ENCODE results near the gene RAF1. TPM values are rescaled to one million over a fixed set of nuclear protein-coding genes. Genes with fewer than 3 reads are reported as not detected.

The RAF1 gene
- total RNA-seq, 1 experiment from 2014 or later, result 101 TPM

DNA sequence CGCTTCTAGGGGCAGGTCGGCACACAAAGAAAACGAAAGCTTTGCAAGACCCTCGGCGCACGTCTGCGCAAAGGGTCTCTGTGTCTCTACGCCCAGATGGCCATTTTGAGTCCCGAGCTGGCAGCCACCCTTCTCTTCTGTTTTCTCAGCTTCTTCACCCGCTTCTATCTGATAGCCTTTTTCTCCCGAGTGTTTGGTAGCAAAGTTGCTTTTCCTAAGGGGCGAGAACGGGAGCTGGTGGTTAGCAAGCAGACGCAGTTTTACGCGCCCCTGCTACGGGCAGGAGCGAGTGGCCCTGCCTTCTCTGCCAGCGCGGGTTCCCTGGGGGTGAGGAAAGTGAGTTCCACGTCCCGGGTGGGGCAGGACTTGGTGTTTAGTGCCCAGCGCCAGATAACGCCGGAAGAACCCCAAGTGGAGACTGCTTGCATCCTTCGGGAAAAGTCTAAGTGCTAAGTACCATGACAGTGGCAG, 110.0 kb downstream of the RAF1 start:
- POLR2A ChIA-PET, result interaction anchor here (1.4 kb wide), 1 partner anchor 8 kb away, joined by 5 read pairs; no protein-coding TSS in a partner anchor
- H3K27ac Mint-ChIP-seq, result no peak overlapping the region
- no peak for TF ChIP-seq ESRRA (CRISPR knock-in tag; IDR thresholded peaks at IDR 0.05; ENCODE audit: borderline replicate concordance)
- TF ChIP-seq SMAD3 (CRISPR knock-in tag; IDR thresholded peaks at IDR 0.05; ENCODE audit: borderline replicate concordance), result no peak
- TF ChIP-seq CBFB (CRISPR knock-in tag; IDR thresholded peaks at IDR 0.05; ENCODE audit: low read depth), result no peak
- TF ChIP-seq FOXK1 (CRISPR knock-in tag; IDR thresholded peaks at IDR 0.05), result no peak
- TF ChIP-seq PRRX2 (CRISPR knock-in tag; IDR thresholded peaks at IDR 0.05), result no peak
- no peak for TF ChIP-seq GRHL2 (CRISPR knock-in tag; IDR thresholded peaks at IDR 0.05; ENCODE audit: insufficient replicate concordance, severe bottlenecking)
- no peaks in the 10 kb centered on the region for H3K9me3 Mint-ChIP-seq
- H3K4me1 Mint-ChIP-seq, result peaks cover 15% of the 10 kb centered on the region
- H3K27me3 Mint-ChIP-seq (ENCODE audit: low read depth), result peaks cover 21% of the 10 kb centered on the region
- H3K4me3 Mint-ChIP-seq, result peak overlapping the region; percentile 73
- CTCF ChIA-PET, result interaction anchor here (0.7 to 2.4 kb wide), 4 partner anchors 8 to 74 kb away, joined by 3 to 7 read pairs (median 4); no protein-coding TSS in a partner anchor
- ATAC-seq (no peak), DNase-seq (ENCODE audit: low spot score) (no peak)
- H3K36me3 Mint-ChIP-seq, result no peaks in the 10 kb centered on the region

DNA sequence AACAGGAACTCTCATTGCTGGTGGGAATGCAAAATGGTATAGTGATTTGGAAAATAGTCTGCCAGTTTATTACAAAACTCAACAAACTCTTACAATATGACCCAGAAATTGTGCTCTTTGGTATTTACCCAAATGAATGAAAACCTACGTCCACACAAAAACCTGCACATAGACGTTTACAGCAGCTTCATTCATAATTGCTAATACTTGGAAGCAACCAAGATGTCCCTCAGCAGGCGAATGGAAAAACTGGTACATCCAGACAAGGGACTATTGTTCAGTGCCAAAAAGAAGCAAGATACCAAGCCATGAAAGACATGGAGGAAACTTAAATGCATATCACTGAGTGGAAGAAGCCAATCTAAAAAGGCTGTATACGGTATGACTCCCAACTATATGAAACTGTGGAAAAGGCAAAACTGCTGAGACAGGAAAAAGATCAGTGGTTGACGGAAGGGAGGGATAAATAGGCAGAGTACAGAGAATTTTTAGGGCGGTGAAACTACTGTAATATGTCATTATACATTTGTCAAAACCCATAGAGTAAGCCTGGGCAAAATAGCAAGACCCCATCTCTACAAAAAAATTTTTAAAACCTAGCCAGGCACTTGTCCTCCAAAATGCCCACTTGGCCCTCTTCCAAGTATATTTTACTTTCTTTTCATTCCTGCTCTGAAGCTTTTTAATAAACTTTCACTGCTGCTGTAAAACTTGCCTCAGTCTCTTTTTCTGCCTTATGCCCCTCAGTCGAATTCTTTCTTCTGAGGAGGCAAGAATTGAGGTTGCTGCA, 113.8 kb downstream of the RAF1 start:
- ChIA-PET CTCF (no interaction called here), POLR2A (no interaction called here)
- Mint-ChIP-seq H3K9me3 (no peaks in the 10 kb centered on the region), H3K27me3 (ENCODE audit: low read depth) (peaks cover 14% of the 10 kb centered on the region), H3K4me1 (peaks cover 8% of the 10 kb centered on the region), H3K36me3 (no peaks in the 10 kb centered on the region), H3K27ac (no peak overlapping the region), H3K4me3 (no peak overlapping the region)
- DNase-seq (ENCODE audit: low spot score) (no peak), ATAC-seq (no peak)
- no peak for TF ChIP-seq ELF4 (CRISPR knock-in tag; IDR thresholded peaks at IDR 0.05; ENCODE audit: low read depth)
- TF ChIP-seq, protein P1, sequence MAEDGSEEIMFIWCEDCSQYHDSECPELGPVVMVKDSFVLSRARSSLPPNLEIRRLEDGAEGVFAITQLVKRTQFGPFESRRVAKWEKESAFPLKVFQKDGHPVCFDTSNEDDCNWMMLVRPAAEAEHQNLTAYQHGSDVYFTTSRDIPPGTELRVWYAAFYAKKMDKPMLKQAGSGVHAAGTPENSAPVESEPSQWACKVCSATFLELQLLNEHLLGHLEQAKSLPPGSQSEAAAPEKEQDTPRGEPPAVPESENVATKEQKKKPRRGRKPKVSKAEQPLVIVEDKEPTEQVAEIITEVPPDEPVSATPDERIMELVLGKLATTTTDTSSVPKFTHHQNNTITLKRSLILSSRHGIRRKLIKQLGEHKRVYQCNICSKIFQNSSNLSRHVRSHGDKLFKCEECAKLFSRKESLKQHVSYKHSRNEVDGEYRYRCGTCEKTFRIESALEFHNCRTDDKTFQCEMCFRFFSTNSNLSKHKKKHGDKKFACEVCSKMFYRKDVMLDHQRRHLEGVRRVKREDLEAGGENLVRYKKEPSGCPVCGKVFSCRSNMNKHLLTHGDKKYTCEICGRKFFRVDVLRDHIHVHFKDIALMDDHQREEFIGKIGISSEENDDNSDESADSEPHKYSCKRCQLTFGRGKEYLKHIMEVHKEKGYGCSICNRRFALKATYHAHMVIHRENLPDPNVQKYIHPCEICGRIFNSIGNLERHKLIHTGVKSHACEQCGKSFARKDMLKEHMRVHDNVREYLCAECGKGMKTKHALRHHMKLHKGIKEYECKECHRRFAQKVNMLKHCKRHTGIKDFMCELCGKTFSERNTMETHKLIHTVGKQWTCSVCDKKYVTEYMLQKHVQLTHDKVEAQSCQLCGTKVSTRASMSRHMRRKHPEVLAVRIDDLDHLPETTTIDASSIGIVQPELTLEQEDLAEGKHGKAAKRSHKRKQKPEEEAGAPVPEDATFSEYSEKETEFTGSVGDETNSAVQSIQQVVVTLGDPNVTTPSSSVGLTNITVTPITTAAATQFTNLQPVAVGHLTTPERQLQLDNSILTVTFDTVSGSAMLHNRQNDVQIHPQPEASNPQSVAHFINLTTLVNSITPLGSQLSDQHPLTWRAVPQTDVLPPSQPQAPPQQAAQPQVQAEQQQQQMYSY (CRISPR knock-in tag; IDR thresholded peaks at IDR 0.05), result no peak
- TF ChIP-seq, protein P2, sequence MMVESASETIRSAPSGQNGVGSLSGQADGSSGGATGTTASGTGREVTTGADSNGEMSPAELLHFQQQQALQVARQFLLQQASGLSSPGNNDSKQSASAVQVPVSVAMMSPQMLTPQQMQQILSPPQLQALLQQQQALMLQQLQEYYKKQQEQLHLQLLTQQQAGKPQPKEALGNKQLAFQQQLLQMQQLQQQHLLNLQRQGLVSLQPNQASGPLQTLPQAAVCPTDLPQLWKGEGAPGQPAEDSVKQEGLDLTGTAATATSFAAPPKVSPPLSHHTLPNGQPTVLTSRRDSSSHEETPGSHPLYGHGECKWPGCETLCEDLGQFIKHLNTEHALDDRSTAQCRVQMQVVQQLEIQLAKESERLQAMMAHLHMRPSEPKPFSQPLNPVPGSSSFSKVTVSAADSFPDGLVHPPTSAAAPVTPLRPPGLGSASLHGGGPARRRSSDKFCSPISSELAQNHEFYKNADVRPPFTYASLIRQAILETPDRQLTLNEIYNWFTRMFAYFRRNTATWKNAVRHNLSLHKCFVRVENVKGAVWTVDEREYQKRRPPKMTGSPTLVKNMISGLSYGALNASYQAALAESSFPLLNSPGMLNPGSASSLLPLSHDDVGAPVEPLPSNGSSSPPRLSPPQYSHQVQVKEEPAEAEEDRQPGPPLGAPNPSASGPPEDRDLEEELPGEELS (CRISPR knock-in tag; IDR thresholded peaks at IDR 0.05), result no peak
- TF ChIP-seq, protein P3, sequence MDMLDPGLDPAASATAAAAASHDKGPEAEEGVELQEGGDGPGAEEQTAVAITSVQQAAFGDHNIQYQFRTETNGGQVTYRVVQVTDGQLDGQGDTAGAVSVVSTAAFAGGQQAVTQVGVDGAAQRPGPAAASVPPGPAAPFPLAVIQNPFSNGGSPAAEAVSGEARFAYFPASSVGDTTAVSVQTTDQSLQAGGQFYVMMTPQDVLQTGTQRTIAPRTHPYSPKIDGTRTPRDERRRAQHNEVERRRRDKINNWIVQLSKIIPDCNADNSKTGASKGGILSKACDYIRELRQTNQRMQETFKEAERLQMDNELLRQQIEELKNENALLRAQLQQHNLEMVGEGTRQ (CRISPR knock-in tag; IDR thresholded peaks at IDR 0.05), result no peak
- no peak for TF ChIP-seq CREM (CRISPR knock-in tag; IDR thresholded peaks at IDR 0.05)
- no peak for TF ChIP-seq GTF2I (CRISPR knock-in tag; conservative IDR thresholded peaks at IDR 0.05)

DNA sequence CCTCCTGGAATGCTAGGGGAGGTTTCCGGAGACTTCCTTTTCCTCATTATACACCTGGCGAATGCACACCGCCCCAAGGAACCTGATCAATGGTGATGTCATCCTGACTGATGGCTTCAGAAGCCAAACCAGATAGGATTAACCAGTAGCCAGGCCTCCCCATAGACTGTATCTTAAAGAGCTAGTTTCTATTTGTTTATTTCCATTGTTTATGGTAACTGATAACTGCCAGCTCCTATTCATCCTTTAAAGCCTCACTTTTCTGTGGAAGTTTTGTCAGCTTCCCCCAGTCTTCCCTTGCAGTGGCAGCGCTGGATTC, 118.5 kb downstream of the RAF1 start, which contains the start of gene MKRN2OS:
MKRN2OS (minus strand) TSS at position 27 of the 319 bp plus-strand sequence. CDS start 35 bp downstream, outside the sequence.
- Mint-ChIP-seq H3K4me3 (peak within 1 kb of the TSS; percentile 60), H3K9me3 (no peaks in the 10 kb centered on the region), H3K36me3 (no peaks in the 10 kb centered on the region), H3K27me3 (ENCODE audit: low read depth) (peaks cover under 1% of the 10 kb centered on the region; the same call in 1 of the 2 replicates), H3K27ac (peak within 1 kb of the TSS; percentile 87), H3K4me1 (peaks cover 19% of the 10 kb centered on the region)
- DNase-seq (ENCODE audit: low spot score), result peak; percentile 53
- ChIA-PET POLR2A (interaction anchor here (0.6 kb wide), 1 partner anchor 9 kb away, joined by 5 read pairs; no protein-coding TSS in a partner anchor), CTCF (interaction anchor here (0.5 to 1.9 kb wide), 6 partner anchors 8 to 265 kb away, joined by 3 to 8 read pairs (median 4); no protein-coding TSS in a partner anchor)
- ATAC-seq, result peak; percentile 89
- no peak for TF ChIP-seq ZNF317 (CRISPR knock-in tag; IDR thresholded peaks at IDR 0.05; ENCODE audit: borderline replicate concordance, low read depth)
- no peak for TF ChIP-seq NR1H2 (CRISPR knock-in tag; IDR thresholded peaks at IDR 0.05)
- TF ChIP-seq TEAD1 (CRISPR knock-in tag; IDR thresholded peaks at IDR 0.05), result no peak
- TF ChIP-seq CREM (CRISPR knock-in tag; IDR thresholded peaks at IDR 0.05), result no peak
- no peak for TF ChIP-seq MXD4 (CRISPR knock-in tag; IDR thresholded peaks at IDR 0.05; ENCODE audit: borderline replicate concordance)
- TF ChIP-seq, protein P1 (CRISPR knock-in tag; IDR thresholded peaks at IDR 0.05), result no peak
